NCI-H1436 (cell line): ENCODE measurements around the gene SPTBN5.

Experiments
- DNase-seq: peaks from one replicate; lab custom pipeline; 2025; lab: John Stamatoyannopoulos, UW

Gene SPTBN5

GRCh38 chr15:41804916-41805666 is 88.8 kb downstream of the SPTBN5 start:
- no peak for DNase-seq

GRCh38 chr15:41804361-41804760 is 89.5 kb downstream of the SPTBN5 start:
- no peak for DNase-seq

GRCh38 chr15:41801850-41802455 is 91.9 kb downstream of the SPTBN5 start:
- DNase-seq = no peak

GRCh38 chr15:41801185-41801584 is 92.7 kb downstream of the SPTBN5 start:
- no peak for DNase-seq

GRCh38 chr15:41799488-41799805 is 94.4 kb downstream of the SPTBN5 start:
- no peak for DNase-seq

GRCh38 chr15:41798607-41799487 is 95.0 kb downstream of the SPTBN5 start:
- DNase-seq = no peak
